ES-I3 (cell line): ENCODE measurements around the gene SPECC1L.

ENCODE experiments used
- H3K36me3 ChIP-seq: 2 replicates; pipeline ENCODE4 v1.6.1; 2013; ENCODE audit warnings: mild to moderate bottlenecking, low read length, control low read depth, moderate library complexity; ENCODE audit not compliant: insufficient read depth
- H3K4me1 ChIP-seq: 2 replicates; pipeline ENCODE4 v1.6.1; 2013; ENCODE audit warnings: mild to moderate bottlenecking, control low read depth, low read length; ENCODE audit not compliant: insufficient read depth
- H3K9ac ChIP-seq: 2 replicates; pipeline ENCODE4 v1.6.1; 2013; ENCODE audit warnings: low read depth, mild to moderate bottlenecking, low read length, moderate library complexity
- H3K9me3 ChIP-seq: 2 replicates; pipeline ENCODE4 v1.6.1; 2013; ENCODE audit warnings: mild to moderate bottlenecking, low read length, moderate library complexity; ENCODE audit not compliant: control insufficient read depth, insufficient read depth

The SPECC1L gene

DNA sequence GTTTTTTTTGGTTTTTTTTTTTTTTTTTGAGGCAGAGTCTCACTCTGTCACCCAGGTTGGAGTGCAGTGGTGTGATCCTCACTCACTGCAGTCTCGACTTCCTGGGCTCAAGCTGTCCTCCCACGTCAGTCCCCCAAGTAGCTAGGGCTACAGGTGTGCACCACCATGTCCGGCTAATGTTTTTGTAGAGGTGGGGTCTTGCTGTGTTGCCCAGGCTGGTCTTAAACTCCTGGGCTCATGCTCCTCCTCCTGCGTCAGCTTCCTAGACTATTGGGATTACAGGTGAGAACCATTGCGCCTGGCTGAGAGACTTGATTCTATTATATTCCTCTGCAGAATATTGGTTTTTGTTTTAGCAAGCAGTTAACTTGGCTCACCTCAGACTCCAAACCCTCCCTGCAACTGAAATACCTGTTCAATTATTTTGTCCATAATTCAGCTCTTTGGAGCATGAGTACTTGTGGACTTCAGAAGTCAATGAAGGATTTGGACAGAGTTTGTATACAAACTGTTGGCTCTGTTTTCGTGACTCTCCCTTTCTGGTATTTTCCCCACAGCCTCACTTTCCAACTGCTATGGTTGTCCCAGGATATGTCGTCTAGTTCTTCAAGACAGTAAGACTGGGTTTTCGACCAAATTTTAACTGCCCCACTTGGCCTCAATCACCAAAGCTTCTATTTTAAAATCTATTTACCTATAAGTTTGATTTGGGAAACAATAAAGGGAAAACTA is 87.6 kb downstream of the SPECC1L start:
- Histone ChIP-seq H3K36me3 (peaks cover 8% of the 10 kb centered on the region), H3K4me1 (no peaks in the 10 kb centered on the region), H3K9me3 (no peaks in the 10 kb centered on the region), H3K9ac (no peak overlapping the region)

DNA sequence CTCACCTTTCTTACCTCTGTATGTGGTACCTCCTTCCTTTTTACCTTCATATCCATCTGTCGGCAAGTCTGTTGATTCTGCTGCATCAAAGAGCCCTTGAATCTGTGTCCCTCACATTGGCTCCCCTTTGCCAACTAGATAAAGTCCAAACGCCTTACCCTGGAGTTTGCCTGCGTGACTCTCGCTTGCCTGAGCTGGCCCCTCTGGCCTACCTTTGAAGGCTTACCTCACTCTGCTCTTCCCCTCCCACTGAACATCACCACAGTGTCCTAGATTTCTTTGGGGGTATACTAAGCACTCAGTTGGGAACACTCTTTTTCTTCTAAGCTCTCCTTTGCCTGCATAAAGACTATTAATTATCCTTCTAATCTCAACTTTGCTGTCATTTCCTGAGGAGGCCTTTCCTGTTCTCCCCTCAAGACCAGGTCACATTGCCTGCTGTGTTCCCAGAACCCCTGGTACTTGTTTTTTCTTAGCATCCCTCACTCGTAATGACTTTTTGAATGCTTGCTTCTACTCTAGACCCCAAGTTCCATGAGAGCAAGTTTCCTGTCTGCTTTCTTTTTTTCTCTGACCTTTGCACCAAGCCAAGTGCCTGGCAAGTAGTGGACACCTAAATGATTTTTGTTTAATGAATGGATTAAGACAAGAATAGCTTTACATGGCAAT is 89.0 kb downstream of the SPECC1L start:
- no peaks in the 10 kb centered on the region for H3K4me1 ChIP-seq
- H3K9me3 ChIP-seq, result no peaks in the 10 kb centered on the region
- no peak overlapping the region for H3K9ac ChIP-seq
- H3K36me3 ChIP-seq, result peaks cover 6% of the 10 kb centered on the region

- H3K36me3 ChIP-seq, result peaks cover 6% of the 10 kb centered on the region; the same call in 1 of the 2 replicates
- H3K4me1 ChIP-seq, result no peaks in the 10 kb centered on the region
Observed at GRCh38 chr22:24361976-24362646, 91.5 kb downstream of the SPECC1L start.

GRCh38 chr22:24363243-24363642 is 92.6 kb downstream of the SPECC1L start:
- no peak overlapping the region for H3K9ac ChIP-seq
- H3K9me3 ChIP-seq, result no peaks in the 10 kb centered on the region
- peaks cover 6% of the 10 kb centered on the region for H3K36me3 ChIP-seq
- no peaks in the 10 kb centered on the region for H3K4me1 ChIP-seq

More at GRCh38 chr22:24361976-24362646, 91.5 kb downstream of the SPECC1L start:
- Histone ChIP-seq H3K9ac (no peak overlapping the region), H3K9me3 (no peaks in the 10 kb centered on the region)

GRCh38 chr22:24366701-24367100 is 96.1 kb downstream of the SPECC1L start:
- H3K9me3 ChIP-seq, result no peaks in the 10 kb centered on the region
- no peaks in the 10 kb centered on the region for H3K4me1 ChIP-seq
- peaks cover 26% of the 10 kb centered on the region for H3K36me3 ChIP-seq
- H3K9ac ChIP-seq, result no peak overlapping the region

GRCh38 chr22:24367841-24368240 is 97.2 kb downstream of the SPECC1L start:
- Histone ChIP-seq H3K4me1 (no peaks in the 10 kb centered on the region), H3K36me3 (peaks cover 26% of the 10 kb centered on the region), H3K9ac (no peak overlapping the region), H3K9me3 (no peaks in the 10 kb centered on the region)

- H3K9me3 ChIP-seq, result no peaks in the 10 kb centered on the region
- peaks cover 21% of the 10 kb centered on the region for H3K36me3 ChIP-seq
- H3K9ac ChIP-seq, result no peak overlapping the region
- no peaks in the 10 kb centered on the region for H3K4me1 ChIP-seq
Observed at GRCh38 chr22:24370401-24370800, 99.8 kb downstream of the SPECC1L start.

- Histone ChIP-seq H3K36me3 (peaks cover 6% of the 10 kb centered on the region; the same call in 1 of the 2 replicates), H3K9ac (no peak overlapping the region), H3K4me1 (no peaks in the 10 kb centered on the region), H3K9me3 (no peaks in the 10 kb centered on the region)
Observed at GRCh38 chr22:24376002-24376401, 105.4 kb downstream of the SPECC1L start.

- Histone ChIP-seq H3K4me1 (no peaks in the 10 kb centered on the region), H3K9ac (no peak overlapping the region), H3K9me3 (no peaks in the 10 kb centered on the region), H3K36me3 (peaks cover under 1% of the 10 kb centered on the region; the same call in 1 of the 2 replicates)
Observed at GRCh38 chr22:24376586-24376985, 106.0 kb downstream of the SPECC1L start.

- Histone ChIP-seq H3K9ac (no peak overlapping the region), H3K36me3 (no peaks in the 10 kb centered on the region), H3K9me3 (no peaks in the 10 kb centered on the region), H3K4me1 (no peaks in the 10 kb centered on the region)
Observed at GRCh38 chr22:24379536-24379935, 108.9 kb downstream of the SPECC1L start.

DNA sequence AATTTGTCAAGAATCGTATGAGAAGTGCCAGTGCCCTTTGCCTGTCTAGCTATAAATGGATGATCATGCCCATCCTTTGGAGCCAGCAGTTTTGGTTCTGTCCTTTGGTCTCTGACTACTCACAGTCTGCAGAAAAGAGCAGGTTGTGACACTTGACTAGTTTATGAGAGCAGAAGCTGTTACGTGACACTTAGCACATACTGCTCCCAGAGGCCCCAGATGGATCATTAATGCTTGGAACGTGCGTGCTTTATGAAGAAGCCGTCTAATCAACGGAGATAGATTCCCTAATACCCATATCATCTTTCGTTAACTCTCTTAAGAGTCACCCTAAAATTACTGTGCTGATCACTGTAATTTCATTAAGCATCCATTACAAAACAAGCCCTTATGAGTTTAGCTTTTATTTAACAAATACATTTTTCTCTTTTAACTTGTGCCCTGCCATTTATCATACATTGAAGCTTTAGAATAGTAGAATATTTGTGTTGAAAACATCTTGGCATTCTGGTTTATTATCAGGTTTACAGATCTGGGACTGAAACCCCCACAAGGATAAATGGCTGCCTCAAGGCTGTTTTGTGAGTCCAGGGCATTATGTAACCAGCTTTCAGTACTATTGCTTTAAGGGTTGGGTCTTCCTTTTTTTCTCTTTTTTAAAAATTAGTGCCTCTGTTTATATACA is 109.7 kb downstream of the SPECC1L start:
- no peak overlapping the region for H3K9ac ChIP-seq
- H3K36me3 ChIP-seq, result no peaks in the 10 kb centered on the region

GRCh38 chr22:24380905-24381230 is 110.2 kb downstream of the SPECC1L start:
- Histone ChIP-seq H3K9ac (no peak overlapping the region), H3K9me3 (no peaks in the 10 kb centered on the region), H3K36me3 (no peaks in the 10 kb centered on the region), H3K4me1 (no peaks in the 10 kb centered on the region)

More for the DNA sequence above, 109.7 kb downstream of the SPECC1L start:
- Histone ChIP-seq H3K9me3 (no peaks in the 10 kb centered on the region), H3K4me1 (no peaks in the 10 kb centered on the region)

DNA sequence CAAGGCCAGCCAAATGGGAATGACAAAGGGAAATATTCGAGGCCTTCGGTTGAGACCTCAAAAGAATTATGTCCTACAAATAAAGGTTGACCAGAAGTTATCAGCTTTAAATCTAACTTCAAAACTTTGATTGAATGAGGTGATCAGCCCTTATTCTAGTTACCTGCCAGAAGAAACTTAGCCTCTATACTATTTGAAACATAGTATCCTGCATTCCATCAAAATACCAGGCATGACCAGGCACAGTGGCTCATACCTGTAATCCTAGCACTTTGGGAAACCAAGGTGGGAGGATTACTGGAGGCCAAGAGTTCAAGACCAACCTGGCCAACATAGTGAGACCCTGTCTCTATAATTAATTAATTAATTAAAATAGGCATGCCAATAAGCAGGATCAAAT is 112.4 kb downstream of the SPECC1L start:
- H3K36me3 ChIP-seq, result no peaks in the 10 kb centered on the region

DNA sequence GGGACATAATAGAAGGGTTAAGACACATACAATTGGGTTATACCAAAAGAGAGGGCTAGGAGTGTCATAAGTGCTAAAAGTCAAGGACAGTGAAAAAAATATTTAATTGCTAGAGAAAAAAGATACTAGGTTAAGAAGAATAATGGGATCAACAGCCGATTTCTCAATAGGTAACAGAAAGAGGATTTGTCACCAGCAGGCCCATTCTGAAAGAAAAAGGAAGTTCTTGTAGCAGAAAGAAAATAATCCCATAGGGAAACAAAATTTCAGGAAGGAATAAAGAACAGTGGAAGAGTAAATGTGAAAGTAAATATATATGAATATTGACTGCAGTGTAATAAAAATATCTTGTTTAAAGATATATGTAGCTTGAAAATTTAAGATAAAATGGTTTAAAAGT is 113.5 kb downstream of the SPECC1L start:
- H3K9me3 ChIP-seq, result no peaks in the 10 kb centered on the region
- H3K4me1 ChIP-seq, result no peaks in the 10 kb centered on the region
- H3K9ac ChIP-seq, result no peak overlapping the region
- H3K36me3 ChIP-seq, result no peaks in the 10 kb centered on the region

More for the DNA sequence above, 112.4 kb downstream of the SPECC1L start:
- Histone ChIP-seq H3K9me3 (no peaks in the 10 kb centered on the region), H3K4me1 (no peaks in the 10 kb centered on the region), H3K9ac (no peak overlapping the region)
